K562 (cell line): ENCODE data around the gene DDX41. TPM values are rescaled to one million over a fixed set of nuclear protein-coding genes. Genes with fewer than 3 reads are reported as not detected.

Source experiments
- ATAC-seq: fragments of 200-7000 bp; cut with Tn5 transposase; 3 replicates; pipeline ENCODE4 v1.9.1; 2020; ENCODE audit warnings: moderate library complexity
- BruUV-seq: library from RNA; stranded (reverse); fragments of 400-500 nt; replicated peaks from 2 replicates; lab custom pipeline; 2021; lab: Mats Ljungman, UMichigan
- CTCF ChIA-PET: fragments of 300-600 bp; formaldehyde crosslinking; extraction: SDS; loops from one replicate; lab custom pipeline; 2021; ENCODE audit warnings: low intra/inter-chr PET ratio; lab: Yijun Ruan, JAX
- POLR2A ChIA-PET: fragments of 300-600, 350-650 bp; sonication (Branson Sonifier 250); formaldehyde crosslinking; extraction: SDS; loops from one replicate; lab custom pipeline; 2021; ENCODE audit warnings: antibody characterized with exemption, inconsistent platforms; lab: Yijun Ruan, JAX
- DNase-seq, 4 experiments: peaks; one replicate each; pipeline versions ENCODE4 v3.0.0 to v3.0.0-alpha.2; 2011 to 2018; ENCODE audit warnings: low spot score in 3 of 4, mixed read lengths in 3 of 4; ENCODE audit errors: extremely low read depth in 1 of 4
- FAIRE-seq: peaks from 2 replicates; lab custom pipeline; 2011; peaks lifted over from hg19 to GRCh38; lab: Jason Lieb, UNC
- H2AFZ ChIP-seq: 2 replicates; pipeline ENCODE4 v1.6.0; 2011; ENCODE audit warnings: low read depth, low read length, control low read depth, inconsistent platforms
- H3K27ac ChIP-seq: fragments of 200-600 bp; 3 replicates; pipeline ENCODE4 v1.8.0; 2011; ENCODE audit warnings: low read depth, mild to moderate bottlenecking, control low read depth, inconsistent platforms, low read length, moderate library complexity, mixed read lengths; ENCODE audit errors: extremely low read depth
- H3K27me3 ChIP-seq, 2 experiments: fragments of 300-600 bp in 1 of 2; 2 replicates in 1 of 2; 3 replicates in 1 of 2; pipeline versions ENCODE4 v1.6.0 to v1.8.0; 2011; ENCODE audit warnings: inconsistent platforms in 2 of 2, low read length in 2 of 2, mild to moderate bottlenecking in 1 of 2, mixed read lengths in 1 of 2, moderate library complexity in 1 of 2; ENCODE audit not compliant: control insufficient read depth in 2 of 2, insufficient read depth in 2 of 2
- H3K36me3 ChIP-seq: fragments of 300-600 bp; 3 replicates; pipeline ENCODE4 v1.8.0; 2011; ENCODE audit warnings: mild to moderate bottlenecking, low read length, inconsistent platforms; ENCODE audit not compliant: control insufficient read depth, insufficient read depth
- H3K4me1 ChIP-seq, 2 experiments: fragments of 200-600 bp in 1 of 2; replicated peaks in 1 of 2; 2 replicates in 1 of 2; 3 replicates in 1 of 2; pipeline versions ENCODE4 v1.5.1 to v1.8.0; 2011; ENCODE audit warnings: inconsistent platforms in 2 of 2, low read length in 2 of 2, mild to moderate bottlenecking in 1 of 2, mixed read lengths in 1 of 2, moderate library complexity in 1 of 2; ENCODE audit not compliant: control insufficient read depth in 2 of 2, insufficient read depth in 2 of 2
- H3K4me2 ChIP-seq: 2 replicates; pipeline ENCODE4 v1.6.1; 2011; ENCODE audit warnings: low read length, control low read depth, inconsistent platforms, mixed read lengths; ENCODE audit not compliant: insufficient read depth
- H3K4me3 ChIP-seq: fragments of 200-600 bp; sonication (generic), shearing (Covaris generic); 2 replicates; pipeline ENCODE4 v1.5.1; 2016; ENCODE audit warnings: control low read depth, inconsistent platforms
- H3K79me2 ChIP-seq: fragments of 200-600 bp; 3 replicates; pipeline ENCODE4 v1.8.0; 2011; ENCODE audit warnings: low read length, inconsistent platforms; ENCODE audit not compliant: control insufficient read depth, insufficient read depth
- H3K9ac ChIP-seq, 2 experiments: 2 replicates each; pipeline versions ENCODE4 v1.6.0 to v1.6.1; 2011; ENCODE audit warnings: low read depth in 2 of 2, low read length in 2 of 2, control low read depth in 1 of 2, inconsistent platforms in 1 of 2, mild to moderate bottlenecking in 1 of 2, mixed read lengths in 1 of 2; ENCODE audit not compliant: insufficient read depth in 1 of 2
- H3K9me1 ChIP-seq: one replicate; pipeline ENCODE4 v1.6.0; 2011; ENCODE audit warnings: inconsistent platforms, mild to moderate bottlenecking, low read length, moderate library complexity; ENCODE audit not compliant: control insufficient read depth, insufficient read depth
- H3K9me3 ChIP-seq: replicated peaks from 2 replicates; pipeline ENCODE4 v1.5.1; 2011; ENCODE audit warnings: low read depth, low read length, inconsistent platforms; ENCODE audit not compliant: control insufficient read depth, insufficient read depth
- H4K20me1 ChIP-seq: replicated peaks from 2 replicates; pipeline ENCODE4 v1.6.1; 2011; ENCODE audit warnings: low read length, inconsistent platforms, mixed read lengths; ENCODE audit not compliant: control insufficient read depth, insufficient read depth
- LARP7 ChIP-seq: fragments of 450-650 bp; IDR thresholded peaks from 2 replicates; pipeline ENCODE4 v1.6.1; 2016
- STAG1 ChIP-seq: sonication (generic); formaldehyde crosslinking; IDR thresholded peaks from 2 replicates; pipeline ENCODE4 v1.5.0; 2020; ENCODE audit warnings: missing genetic modification reagents, borderline replicate concordance
- ZFX ChIP-seq: sonication (generic); formaldehyde crosslinking; IDR thresholded peaks from 2 replicates; pipeline ENCODE4 v1.8.0; 2022; ENCODE audit warnings: mild to moderate bottlenecking, missing genetic modification reagents, moderate library complexity
- ZNF551 ChIP-seq: fragments of 250-450 bp; sonication (Bioruptor Pico); IDR thresholded peaks from 2 replicates; pipeline ENCODE4 v1.5.0; 2021; ENCODE audit warnings: mild to moderate bottlenecking, moderate library complexity
- ZNF780A ChIP-seq: fragments of 250-450 bp; sonication (Bioruptor Pico); IDR thresholded peaks from 2 replicates; pipeline ENCODE4 v1.5.0; 2021; ENCODE audit warnings: mild to moderate bottlenecking
- WGBS: fragments of 100-300 bp; shearing (Covaris generic); methylation state at CpG from one replicate; pipeline ENCODE4 v1.1.6; 2016; ENCODE audit warnings: low coverage, mixed read lengths; ENCODE audit not compliant: insufficient coverage; ENCODE audit errors: missing lambda C conversion rate; 5-methylcytosine and 5-hydroxymethylcytosine counted together
- in situ Hi-C: fragments of 300-500 bp; cut with MboI; formaldehyde crosslinking; loops from 4 replicates; pipeline ENCODE4 v1.15.0; 2018; ENCODE audit warnings: inconsistent platforms, mixed read lengths
- intact Hi-C: fragments of 100-400 bp; cut with micrococcal nuclease; formaldehyde crosslinking; loops from 2 replicates; pipeline ENCODE4 v1.14.2; 2022
- polyA plus RNA-seq, 8 experiments: library from polyadenylated mRNA; depleted of rRNA in 4 of 8; stranded (reverse) in 5 of 8; unstranded in 3 of 8; fragments of >200 nt; fragmentation: Nextera tagmentation in 2 of 8; fragmentation: Illumina TruSeq in 1 of 8; extraction: Ambion mirVana in 2 of 8; extraction: Trizol in 1 of 8; gene quantifications; 2 replicates each; pipeline versions ENCODE4 v1.2.1 to v1.2.3, GENCODE V29; 2011 to 2014; ENCODE audit warnings: inconsistent platforms in 1 of 8, missing spikeins in 1 of 8
- total RNA-seq, 7 experiments: library from RNA; depleted of rRNA in 6 of 7; stranded (reverse); fragments of >200 nt in 6 of 7; fragmentation: Illumina TruSeq in 2 of 7; extraction: Trizol in 2 of 7; gene quantifications; 2 replicates each; pipeline versions ENCODE4 v1.2.1 to v1.2.3, GENCODE V29; 2011 to 2021; ENCODE audit warnings: low replicate concordance in 1 of 7
- TF ChIP-seq, protein P1 (sequence below): fragments of 450-650 bp; IDR thresholded peaks from 2 replicates; pipeline ENCODE4 v1.6.1; 2016; ENCODE audit warnings: mild to moderate bottlenecking, moderate library complexity
- TF ChIP-seq, protein P2 (sequence below): fragments of 450-650 bp; IDR thresholded peaks from 2 replicates; pipeline ENCODE4 v1.6.1; 2018; ENCODE audit warnings: mild to moderate bottlenecking, low read depth; ENCODE audit not compliant: partially characterized antibody

Gene DDX41
- total and polyA plus RNA-seq, 9 of the 15 experiments (the other 6 are each of a cell fraction or from before 2014, with no cell fraction given), result 38.2 to 284 (median 116) TPM

DNA sequence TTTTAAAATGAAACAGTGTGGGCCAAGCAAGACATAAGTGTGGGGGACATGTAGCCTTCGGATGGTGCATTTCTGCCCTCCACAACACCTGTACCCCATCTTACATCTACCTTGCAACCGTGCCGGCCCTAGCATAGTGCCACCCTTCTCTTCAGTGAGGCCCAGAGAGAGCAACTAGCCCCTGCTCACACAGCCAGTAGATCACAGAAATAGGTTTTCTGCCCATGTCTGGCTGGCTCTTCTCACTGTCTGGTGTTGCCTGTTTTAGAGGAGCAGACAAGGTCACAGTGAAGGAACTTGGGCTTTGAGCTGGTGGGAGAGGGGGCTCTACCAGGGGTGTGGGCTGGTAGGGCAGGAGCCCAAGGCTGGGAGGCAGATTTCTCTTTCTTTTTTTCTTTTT is 30.5 kb downstream of the DDX41 start:
- no peak for DNase-seq
- Histone ChIP-seq H3K79me2 (no peaks in the 10 kb centered on the region), H3K36me3 (peaks cover 76% of the 10 kb centered on the region; the same call in 2 of the 3 replicates), H3K9me1 (no peaks in the 10 kb centered on the region), H3K27ac (no peak overlapping the region), H3K4me1 (peaks cover under 1 to 47% of the 10 kb centered on the region in 2 experiments; a peak in 3 of 5 replicates), H3K9ac (no peak overlapping the region; a peak in 1 of 4 replicates), H2AFZ (no peak overlapping the region), H4K20me1 (0 out of 2 replicates have a peak, but pooled peaks cover 3% of the 10 kb centered on the region), H3K4me3 (no peak overlapping the region), H3K4me2 (no peak overlapping the region), H3K9me3 (no peaks in the 10 kb centered on the region), H3K27me3 (no peaks in the 10 kb centered on the region)
- ChIA-PET CTCF (no interaction called here), POLR2A (interaction anchor here (0.6 to 2.4 kb wide), 5 partner anchors 8 to 107 kb away, joined by 3 to 14 read pairs (median 4); no protein-coding TSS in a partner anchor)
- BruUV-seq, result no TSS peak
- no peak for ATAC-seq
- intact Hi-C loops (no loop called here), in situ Hi-C loops (no loop called here)
- no peak for FAIRE-seq
- 98% methylated on average over 3 of the region's 3 CpGs for WGBS
- TF ChIP-seq, protein P1, sequence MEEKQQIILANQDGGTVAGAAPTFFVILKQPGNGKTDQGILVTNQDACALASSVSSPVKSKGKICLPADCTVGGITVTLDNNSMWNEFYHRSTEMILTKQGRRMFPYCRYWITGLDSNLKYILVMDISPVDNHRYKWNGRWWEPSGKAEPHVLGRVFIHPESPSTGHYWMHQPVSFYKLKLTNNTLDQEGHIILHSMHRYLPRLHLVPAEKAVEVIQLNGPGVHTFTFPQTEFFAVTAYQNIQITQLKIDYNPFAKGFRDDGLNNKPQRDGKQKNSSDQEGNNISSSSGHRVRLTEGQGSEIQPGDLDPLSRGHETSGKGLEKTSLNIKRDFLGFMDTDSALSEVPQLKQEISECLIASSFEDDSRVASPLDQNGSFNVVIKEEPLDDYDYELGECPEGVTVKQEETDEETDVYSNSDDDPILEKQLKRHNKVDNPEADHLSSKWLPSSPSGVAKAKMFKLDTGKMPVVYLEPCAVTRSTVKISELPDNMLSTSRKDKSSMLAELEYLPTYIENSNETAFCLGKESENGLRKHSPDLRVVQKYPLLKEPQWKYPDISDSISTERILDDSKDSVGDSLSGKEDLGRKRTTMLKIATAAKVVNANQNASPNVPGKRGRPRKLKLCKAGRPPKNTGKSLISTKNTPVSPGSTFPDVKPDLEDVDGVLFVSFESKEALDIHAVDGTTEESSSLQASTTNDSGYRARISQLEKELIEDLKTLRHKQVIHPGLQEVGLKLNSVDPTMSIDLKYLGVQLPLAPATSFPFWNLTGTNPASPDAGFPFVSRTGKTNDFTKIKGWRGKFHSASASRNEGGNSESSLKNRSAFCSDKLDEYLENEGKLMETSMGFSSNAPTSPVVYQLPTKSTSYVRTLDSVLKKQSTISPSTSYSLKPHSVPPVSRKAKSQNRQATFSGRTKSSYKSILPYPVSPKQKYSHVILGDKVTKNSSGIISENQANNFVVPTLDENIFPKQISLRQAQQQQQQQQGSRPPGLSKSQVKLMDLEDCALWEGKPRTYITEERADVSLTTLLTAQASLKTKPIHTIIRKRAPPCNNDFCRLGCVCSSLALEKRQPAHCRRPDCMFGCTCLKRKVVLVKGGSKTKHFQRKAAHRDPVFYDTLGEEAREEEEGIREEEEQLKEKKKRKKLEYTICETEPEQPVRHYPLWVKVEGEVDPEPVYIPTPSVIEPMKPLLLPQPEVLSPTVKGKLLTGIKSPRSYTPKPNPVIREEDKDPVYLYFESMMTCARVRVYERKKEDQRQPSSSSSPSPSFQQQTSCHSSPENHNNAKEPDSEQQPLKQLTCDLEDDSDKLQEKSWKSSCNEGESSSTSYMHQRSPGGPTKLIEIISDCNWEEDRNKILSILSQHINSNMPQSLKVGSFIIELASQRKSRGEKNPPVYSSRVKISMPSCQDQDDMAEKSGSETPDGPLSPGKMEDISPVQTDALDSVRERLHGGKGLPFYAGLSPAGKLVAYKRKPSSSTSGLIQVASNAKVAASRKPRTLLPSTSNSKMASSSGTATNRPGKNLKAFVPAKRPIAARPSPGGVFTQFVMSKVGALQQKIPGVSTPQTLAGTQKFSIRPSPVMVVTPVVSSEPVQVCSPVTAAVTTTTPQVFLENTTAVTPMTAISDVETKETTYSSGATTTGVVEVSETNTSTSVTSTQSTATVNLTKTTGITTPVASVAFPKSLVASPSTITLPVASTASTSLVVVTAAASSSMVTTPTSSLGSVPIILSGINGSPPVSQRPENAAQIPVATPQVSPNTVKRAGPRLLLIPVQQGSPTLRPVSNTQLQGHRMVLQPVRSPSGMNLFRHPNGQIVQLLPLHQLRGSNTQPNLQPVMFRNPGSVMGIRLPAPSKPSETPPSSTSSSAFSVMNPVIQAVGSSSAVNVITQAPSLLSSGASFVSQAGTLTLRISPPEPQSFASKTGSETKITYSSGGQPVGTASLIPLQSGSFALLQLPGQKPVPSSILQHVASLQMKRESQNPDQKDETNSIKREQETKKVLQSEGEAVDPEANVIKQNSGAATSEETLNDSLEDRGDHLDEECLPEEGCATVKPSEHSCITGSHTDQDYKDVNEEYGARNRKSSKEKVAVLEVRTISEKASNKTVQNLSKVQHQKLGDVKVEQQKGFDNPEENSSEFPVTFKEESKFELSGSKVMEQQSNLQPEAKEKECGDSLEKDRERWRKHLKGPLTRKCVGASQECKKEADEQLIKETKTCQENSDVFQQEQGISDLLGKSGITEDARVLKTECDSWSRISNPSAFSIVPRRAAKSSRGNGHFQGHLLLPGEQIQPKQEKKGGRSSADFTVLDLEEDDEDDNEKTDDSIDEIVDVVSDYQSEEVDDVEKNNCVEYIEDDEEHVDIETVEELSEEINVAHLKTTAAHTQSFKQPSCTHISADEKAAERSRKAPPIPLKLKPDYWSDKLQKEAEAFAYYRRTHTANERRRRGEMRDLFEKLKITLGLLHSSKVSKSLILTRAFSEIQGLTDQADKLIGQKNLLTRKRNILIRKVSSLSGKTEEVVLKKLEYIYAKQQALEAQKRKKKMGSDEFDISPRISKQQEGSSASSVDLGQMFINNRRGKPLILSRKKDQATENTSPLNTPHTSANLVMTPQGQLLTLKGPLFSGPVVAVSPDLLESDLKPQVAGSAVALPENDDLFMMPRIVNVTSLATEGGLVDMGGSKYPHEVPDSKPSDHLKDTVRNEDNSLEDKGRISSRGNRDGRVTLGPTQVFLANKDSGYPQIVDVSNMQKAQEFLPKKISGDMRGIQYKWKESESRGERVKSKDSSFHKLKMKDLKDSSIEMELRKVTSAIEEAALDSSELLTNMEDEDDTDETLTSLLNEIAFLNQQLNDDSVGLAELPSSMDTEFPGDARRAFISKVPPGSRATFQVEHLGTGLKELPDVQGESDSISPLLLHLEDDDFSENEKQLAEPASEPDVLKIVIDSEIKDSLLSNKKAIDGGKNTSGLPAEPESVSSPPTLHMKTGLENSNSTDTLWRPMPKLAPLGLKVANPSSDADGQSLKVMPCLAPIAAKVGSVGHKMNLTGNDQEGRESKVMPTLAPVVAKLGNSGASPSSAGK, result no peak
- TF ChIP-seq ZFX (CRISPR knock-in tag) (no peak), ZNF551 (CRISPR knock-in tag) (no peak), STAG1 (CRISPR knock-in tag) (no peak), LARP7 (no peak), ZNF780A (no peak)
- TF ChIP-seq, protein P2, sequence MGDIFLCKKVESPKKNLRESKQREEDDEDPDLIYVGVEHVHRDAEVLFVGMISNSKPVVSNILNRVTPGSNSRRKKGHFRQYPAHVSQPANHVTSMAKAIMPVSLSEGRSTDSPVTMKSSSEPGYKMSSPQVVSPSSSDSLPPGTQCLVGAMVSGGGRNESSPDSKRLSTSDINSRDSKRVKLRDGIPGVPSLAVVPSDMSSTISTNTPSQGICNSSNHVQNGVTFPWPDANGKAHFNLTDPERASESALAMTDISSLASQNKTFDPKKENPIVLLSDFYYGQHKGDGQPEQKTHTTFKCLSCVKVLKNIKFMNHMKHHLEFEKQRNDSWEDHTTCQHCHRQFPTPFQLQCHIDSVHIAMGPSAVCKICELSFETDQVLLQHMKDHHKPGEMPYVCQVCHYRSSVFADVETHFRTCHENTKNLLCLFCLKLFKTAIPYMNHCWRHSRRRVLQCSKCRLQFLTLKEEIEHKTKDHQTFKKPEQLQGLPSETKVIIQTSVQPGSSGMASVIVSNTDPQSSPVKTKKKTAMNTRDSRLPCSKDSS, result no peak
